Measurements from ENCODE around the gene CACFD1.

Gene CACFD1

GRCh38 chr9:133505901-133506652, 46.3 kb downstream of the CACFD1 start:
- no peak for DNase-seq

- DNase-seq, result no peak
Observed at GRCh38 chr9:133506653-133507038, 46.9 kb downstream of the CACFD1 start.

- DNase-seq, result no peak
Observed at GRCh38 chr9:133507246-133507965, 47.6 kb downstream of the CACFD1 start.

GRCh38 chr9:133508046-133508445, 48.3 kb downstream of the CACFD1 start:
- no peak for DNase-seq

- no peak for DNase-seq
Observed at GRCh38 chr9:133509179-133510083, 49.7 kb downstream of the CACFD1 start.

GRCh38 chr9:133510926-133511505, 51.2 kb downstream of the CACFD1 start:
- DNase-seq, result no peak

GRCh38 chr9:133511607-133512006, 51.8 kb downstream of the CACFD1 start:
- no peak for DNase-seq

GRCh38 chr9:133512253-133513213, 52.8 kb downstream of the CACFD1 start:
- no peak for DNase-seq

GRCh38 chr9:133513214-133514100, 53.7 kb downstream of the CACFD1 start:
- DNase-seq, result no peak

GRCh38 chr9:133514460-133515239, 54.9 kb downstream of the CACFD1 start:
- no peak for DNase-seq

- no peak for DNase-seq
Observed at GRCh38 chr9:133515240-133515610, 55.4 kb downstream of the CACFD1 start.

GRCh38 chr9:133515615-133516255, 56.0 kb downstream of the CACFD1 start:
- no peak for DNase-seq

- no peak for DNase-seq
Observed at GRCh38 chr9:133516256-133516960, 56.6 kb downstream of the CACFD1 start.

- no peak for DNase-seq
Observed at GRCh38 chr9:133516961-133517350, 57.2 kb downstream of the CACFD1 start.

- DNase-seq, result no peak
Observed at GRCh38 chr9:133517711-133518110, 57.9 kb downstream of the CACFD1 start.

- no peak for DNase-seq
Observed at GRCh38 chr9:133518200-133518599, 58.4 kb downstream of the CACFD1 start.

- DNase-seq, result no peak
Observed at GRCh38 chr9:133518706-133519449, 59.1 kb downstream of the CACFD1 start.

GRCh38 chr9:133519693-133520092, 59.9 kb downstream of the CACFD1 start:
- no peak for DNase-seq

All from inflammatory macrophage treated with lipopolysaccharide for 4 hours (primary cell).